ENCODE results near the gene SYTL2. TPM values are rescaled to one million over a fixed set of nuclear protein-coding genes. Genes with fewer than 3 reads are reported as not detected.
A peak's percentile ranks its signal among the peaks of the same experiment; 100 is the strongest.

Gene SYTL2
- total RNA-seq, 1 experiment from 2014 or later, result 132 TPM

DNA sequence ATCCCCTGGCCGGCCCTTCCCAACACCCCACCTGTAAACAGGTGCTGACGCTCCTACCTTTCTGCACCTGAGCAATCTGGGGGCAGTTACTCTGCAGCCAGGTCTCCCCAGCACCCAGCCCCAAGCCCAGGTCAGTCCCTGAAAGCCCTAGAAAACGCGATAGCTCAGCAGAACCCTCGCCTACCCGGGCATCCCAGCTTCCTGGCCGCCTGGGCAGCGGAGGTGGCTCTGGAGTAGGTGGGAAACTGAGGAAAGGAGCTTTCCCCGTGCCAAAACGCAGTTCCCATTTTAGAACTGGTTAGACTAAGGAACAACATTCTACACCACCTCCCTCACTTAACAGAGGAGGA, 445 bp downstream of the SYTL2 start:
- POLR2A ChIA-PET, result interaction anchor here (0.6 to 0.7 kb wide), 4 partner anchors 17 to 1640 kb away, joined by 3 to 4 read pairs (median 3); no protein-coding TSS in a partner anchor
- no TSS peak for BruUV-seq (replicated peaks)
- no peaks in the 10 kb centered on the region for H3K36me3 ChIP-seq (ENCODE audit: control insufficient read depth, insufficient read depth, low read length)
- peak overlapping the region; percentile 87 for H3K27ac ChIP-seq (ENCODE audit: low read length)
- TF ChIP-seq SIN3A (IDR thresholded peaks at IDR 0.05; ENCODE audit: borderline replicate concordance, insufficient read depth, low read depth, low read length) (no peak), CTCF (IDR thresholded peaks at IDR 0.05) (no peak), POLR2AphosphoS5 (IDR thresholded peaks at IDR 0.05; ENCODE audit: low read depth, low read length) (no peak), REST (IDR thresholded peaks at IDR 0.05; ENCODE audit: insufficient read depth in 1 of 2, low read depth in 2 of 2, low read length in 1 of 2) (no peak), TCF7L2 (IDR thresholded peaks at IDR 0.05; ENCODE audit: low read depth, low read length) (no peak)
- peaks cover 42% of the 10 kb centered on the region for H3K4me1 ChIP-seq (ENCODE audit: control insufficient read depth, insufficient read depth, low read length)
- in situ Hi-C loops (cut with HindIII; ENCODE audit: low pct_unique_long_range_greater_than_20kb, low sequenced_read_pairs), result no loop called here
- intact Hi-C loops (cut with micrococcal nuclease; ENCODE audit: unreplicated experiment), result no loop called here
- CTCF ChIA-PET, result interaction anchor here (0.6 to 2.1 kb wide), 3 partner anchors 11 to 408 kb away, joined by 3 to 10 read pairs (median 3); no protein-coding TSS in a partner anchor
- no peaks in the 10 kb centered on the region for H3K27me3 ChIP-seq (ENCODE audit: control insufficient read depth, insufficient read depth, low read length)
- ATAC-seq (peak; percentile 7), DNase-seq (ENCODE audit: low read depth, low spot score) (no peak)
- H3K4me3 ChIP-seq (ENCODE audit: low read depth in 2 of 2, low read length in 2 of 2), result peak overlapping the region; percentile 67 to 68
- H3K9me3 ChIP-seq (ENCODE audit: control insufficient read depth, insufficient read depth, low read depth, low read length), result no peaks in the 10 kb centered on the region

DNA sequence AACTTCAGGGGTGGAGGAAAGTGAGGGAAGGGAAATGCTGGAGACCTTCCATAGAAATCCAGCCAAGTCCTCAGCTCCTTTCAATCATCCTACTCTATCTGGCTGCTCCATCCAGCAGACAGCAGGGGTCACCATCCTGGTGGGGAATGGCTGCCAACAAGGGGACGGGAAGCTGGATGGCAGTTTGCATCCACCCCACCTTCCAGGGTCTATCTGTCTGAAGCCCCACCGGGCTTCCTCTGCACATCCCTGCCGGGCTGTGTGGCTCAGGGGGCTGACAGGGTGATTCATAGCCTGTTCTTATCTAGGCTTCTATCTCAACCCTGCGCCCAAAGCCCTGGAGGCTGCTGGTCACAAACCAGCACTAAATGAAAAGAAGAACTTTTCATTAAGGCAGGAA, 1.1 kb downstream of the SYTL2 start:
- POLR2A ChIA-PET, result interaction anchor here (0.6 to 0.7 kb wide), 2 partner anchors 18 to 150 kb away, joined by 3 to 4 read pairs; no protein-coding TSS in a partner anchor
- no peaks in the 10 kb centered on the region for H3K9me3 ChIP-seq (ENCODE audit: control insufficient read depth, insufficient read depth, low read depth, low read length)
- H3K4me1 ChIP-seq (ENCODE audit: control insufficient read depth, insufficient read depth, low read length), result peaks cover 45% of the 10 kb centered on the region
- in situ Hi-C loops (cut with HindIII; ENCODE audit: low pct_unique_long_range_greater_than_20kb, low sequenced_read_pairs) (no loop called here), intact Hi-C loops (cut with micrococcal nuclease; ENCODE audit: unreplicated experiment) (no loop called here)
- CTCF ChIA-PET, result interaction anchor here (0.6 to 2.1 kb wide), 6 partner anchors 10 to 44 kb away, joined by 3 to 10 read pairs (median 4); partner anchors contain the start of gene CCDC83
- DNase-seq (ENCODE audit: low read depth, low spot score) (no peak), ATAC-seq (peak; percentile 39)
- H3K36me3 ChIP-seq (ENCODE audit: control insufficient read depth, insufficient read depth, low read length), result no peaks in the 10 kb centered on the region
- no peak for TF ChIP-seq POLR2AphosphoS5 (IDR thresholded peaks at IDR 0.05; ENCODE audit: low read depth, low read length)
- no peak; the same call in 1 of the 2 replicates for TF ChIP-seq TCF7L2 (IDR thresholded peaks at IDR 0.05; ENCODE audit: low read depth, low read length)
- 0 out of 2 replicates have a peak, but pooled peaks have one; percentile 65 for TF ChIP-seq SIN3A (IDR thresholded peaks at IDR 0.05; ENCODE audit: borderline replicate concordance, insufficient read depth, low read depth, low read length)
- peak; percentile 80 for TF ChIP-seq CTCF (IDR thresholded peaks at IDR 0.05)
- no peak for TF ChIP-seq REST (IDR thresholded peaks at IDR 0.05; ENCODE audit: insufficient read depth in 1 of 2, low read depth in 2 of 2, low read length in 1 of 2)
- BruUV-seq (replicated peaks), result no TSS peak
- H3K27me3 ChIP-seq (ENCODE audit: control insufficient read depth, insufficient read depth, low read length), result no peaks in the 10 kb centered on the region
- peak overlapping the region; percentile 67 to 68 for H3K4me3 ChIP-seq (ENCODE audit: low read depth in 2 of 2, low read length in 2 of 2)
- peak overlapping the region; percentile 87 for H3K27ac ChIP-seq (ENCODE audit: low read length)

Data from Panc1 (cell line).